Aorta (tissue), 5 donors: ENCODE data around the gene TBXT. TPM values are rescaled to one million over a fixed set of nuclear protein-coding genes. Genes with fewer than 3 reads are reported as not detected.

ENCODE experiments used
- ATAC-seq: fragments of 200-7000 bp; cut with Tn5 transposase; one replicate; pipeline ENCODE4 v1.9.1; 2022; ENCODE audit warnings: moderate library complexity; ENCODE audit not compliant: low FRiP score
- DNase-seq, 2 donors: peaks; one replicate each; pipeline ENCODE4 v3.0.0-alpha.2; 2020
- H3K27ac ChIP-seq, 2 donors: one replicate each; pipeline ENCODE4 v1.5.1; 2013; ENCODE audit warnings: low read length in 2 of 2, mild to moderate bottlenecking in 2 of 2, moderate library complexity in 2 of 2, control low read depth in 1 of 2, inconsistent platforms in 1 of 2, low read depth in 1 of 2
- H3K27me3 ChIP-seq, 2 donors: one replicate each; pipeline ENCODE4 v1.6.1; 2013; ENCODE audit warnings: control low read depth in 1 of 2, low read length in 1 of 2, mild to moderate bottlenecking in 1 of 2, moderate library complexity in 1 of 2; ENCODE audit not compliant: insufficient read depth in 2 of 2, control insufficient read depth in 1 of 2
- H3K36me3 ChIP-seq, 2 donors: one replicate each; pipeline ENCODE4 v1.6.1; 2013; ENCODE audit warnings: control low read depth in 1 of 2, low read length in 1 of 2, mild to moderate bottlenecking in 1 of 2; ENCODE audit not compliant: insufficient read depth in 2 of 2, control insufficient read depth in 1 of 2
- H3K4me1 ChIP-seq, 2 donors: one replicate each; pipeline ENCODE4 v1.6.1; 2013; ENCODE audit warnings: low read length in 2 of 2, control low read depth in 1 of 2, mild to moderate bottlenecking in 1 of 2, moderate library complexity in 1 of 2; ENCODE audit not compliant: insufficient read depth in 2 of 2, control insufficient read depth in 1 of 2
- H3K4me3 ChIP-seq, 2 donors: one replicate each; pipeline ENCODE4 v1.5.1; 2013; ENCODE audit warnings: low read length in 2 of 2, control low read depth in 1 of 2, mild to moderate bottlenecking in 1 of 2
- H3K9me3 ChIP-seq: one replicate; pipeline ENCODE4 v1.6.1; 2013; ENCODE audit warnings: mild to moderate bottlenecking, low read length; ENCODE audit not compliant: control insufficient read depth
- WGBS, 2 donors: extraction: QIAGEN DNeasy Blood & Tissue Kit; methylation state at CpG; one replicate each; pipeline ENCODE4 v1.1.7; 2013; 5-methylcytosine and 5-hydroxymethylcytosine counted together
- intact Hi-C, 2 donors: fragments of 100-400 bp; cut with DNase I; formaldehyde crosslinking; loops; one replicate each; pipeline versions ENCODE4 v1.14.2 to v1.15.0; 2022
- polyA plus RNA-seq, 2 donors: library from polyadenylated mRNA; stranded (reverse); fragments of 200-250 nt; gene quantifications; one replicate each; pipeline ENCODE4 v1.2.3, GENCODE V29; 2013
- total RNA-seq, 2 donors: library from RNA; stranded (reverse); fragmentation: NEBNext Ultra II Directional; extraction: Animal tissue kit (Norgen Biotek cat#: 25700); gene quantifications; one replicate each; pipeline ENCODE4 v1.2.1, GENCODE V29; 2021
- donor health status: healthy with polysubstance abuse.
- donor health status: Bipolar disorder and iron deficiency.
- donor health status: DM: no; HTN: no; CAD: no.
- donor health status: DM: no; HTN: no; CAD: no.
- donor health status: DM: yes; HTN: yes; CAD: no.

The TBXT gene
- total and polyA plus RNA-seq, 4 donors, result not detected

DNA sequence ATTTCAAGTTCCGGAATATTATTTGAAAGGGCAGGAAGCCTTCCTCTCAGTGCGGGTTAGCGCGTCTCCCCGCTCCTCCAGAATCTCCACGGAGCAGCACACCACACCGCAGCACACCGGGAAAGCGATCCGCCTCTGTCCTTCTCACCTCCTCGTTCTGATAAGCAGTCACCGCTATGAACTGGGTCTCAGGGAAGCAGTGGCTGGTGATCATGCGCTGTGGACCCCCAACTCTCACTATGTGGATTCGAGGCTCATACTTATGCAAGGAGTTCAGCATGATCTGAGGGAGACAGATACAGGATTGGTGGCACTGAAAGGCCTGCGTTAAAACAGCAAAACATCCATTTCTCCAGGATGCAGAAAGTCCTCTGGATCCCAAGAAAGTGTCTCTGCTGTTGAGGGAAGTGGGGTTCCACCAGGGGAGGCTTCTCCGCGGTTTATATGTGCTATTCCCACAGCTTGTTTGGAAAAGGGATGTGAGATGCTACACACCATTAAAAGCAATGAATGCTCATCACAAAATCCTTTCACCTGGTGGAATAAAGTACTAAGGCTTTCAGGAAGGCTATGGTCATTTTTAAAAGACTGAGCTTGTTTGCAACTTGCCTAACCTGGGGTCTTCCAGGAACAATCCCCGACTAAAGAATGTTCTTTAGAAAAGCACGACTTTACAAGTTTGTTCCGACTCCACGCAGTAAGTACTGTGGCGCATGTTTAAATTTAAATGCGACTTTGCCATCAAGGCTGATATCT lies 1.9 kb downstream of the TBXT start:
- no peaks in the 10 kb centered on the region for H3K36me3 ChIP-seq
- ATAC-seq, result no peak
- H3K4me1 ChIP-seq, result no peaks in the 10 kb centered on the region
- H3K4me3 ChIP-seq, result no peak overlapping the region
- no peak for DNase-seq
- H3K27ac ChIP-seq, result no peak overlapping the region
- 7% methylated on average over 23 of the region's 23 CpGs for WGBS, 2 donors
- no peaks in the 10 kb centered on the region for H3K27me3 ChIP-seq
- intact Hi-C loops, result no loop called here
- no peaks in the 10 kb centered on the region for H3K9me3 ChIP-seq

DNA sequence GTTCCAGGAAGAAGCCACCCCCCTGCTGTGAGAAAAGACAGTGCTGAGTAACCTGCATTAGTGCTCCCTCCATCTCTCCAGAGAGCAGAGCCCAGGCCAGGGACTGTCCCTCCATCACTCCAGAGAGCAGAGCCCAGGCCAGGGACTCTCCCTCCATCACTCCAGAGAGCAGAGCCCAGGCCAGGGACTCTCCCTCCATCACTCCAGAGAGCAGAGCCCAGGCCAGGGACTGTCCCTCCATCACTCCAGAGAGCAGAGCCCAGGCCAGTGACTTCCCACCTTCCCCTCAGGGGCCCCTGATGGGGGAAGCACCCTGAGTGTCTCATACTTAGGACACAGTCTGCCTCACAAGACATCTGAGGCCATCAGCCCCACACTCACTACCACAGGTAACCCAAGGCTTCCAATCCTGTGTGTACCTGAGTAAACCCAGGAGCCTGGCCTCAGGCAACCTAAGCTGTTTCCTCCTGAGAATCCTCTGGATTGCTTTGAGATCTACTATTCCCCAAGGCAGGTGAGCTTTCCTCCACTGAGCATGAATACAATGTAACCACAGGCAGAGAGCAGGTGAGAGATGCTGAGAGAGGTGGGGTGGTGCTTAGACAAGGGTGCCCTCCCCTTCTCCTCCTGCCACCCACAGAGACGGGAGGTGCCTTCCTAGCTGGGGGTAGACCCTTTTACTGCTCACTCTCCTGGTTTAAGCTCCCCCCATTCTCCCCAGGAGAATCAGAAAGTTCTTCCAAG lies 4.9 kb downstream of the TBXT start:
- intact Hi-C loops, result no loop called here
- Histone ChIP-seq H3K36me3 (no peaks in the 10 kb centered on the region), H3K4me1 (no peaks in the 10 kb centered on the region), H3K27ac (no peak overlapping the region), H3K4me3 (no peak overlapping the region), H3K9me3 (no peaks in the 10 kb centered on the region), H3K27me3 (no peaks in the 10 kb centered on the region)
- DNase-seq, result no peak
- 33 to 67% methylated on average over 1 of the region's 1 CpG for WGBS, 2 donors
- ATAC-seq, result no peak

DNA sequence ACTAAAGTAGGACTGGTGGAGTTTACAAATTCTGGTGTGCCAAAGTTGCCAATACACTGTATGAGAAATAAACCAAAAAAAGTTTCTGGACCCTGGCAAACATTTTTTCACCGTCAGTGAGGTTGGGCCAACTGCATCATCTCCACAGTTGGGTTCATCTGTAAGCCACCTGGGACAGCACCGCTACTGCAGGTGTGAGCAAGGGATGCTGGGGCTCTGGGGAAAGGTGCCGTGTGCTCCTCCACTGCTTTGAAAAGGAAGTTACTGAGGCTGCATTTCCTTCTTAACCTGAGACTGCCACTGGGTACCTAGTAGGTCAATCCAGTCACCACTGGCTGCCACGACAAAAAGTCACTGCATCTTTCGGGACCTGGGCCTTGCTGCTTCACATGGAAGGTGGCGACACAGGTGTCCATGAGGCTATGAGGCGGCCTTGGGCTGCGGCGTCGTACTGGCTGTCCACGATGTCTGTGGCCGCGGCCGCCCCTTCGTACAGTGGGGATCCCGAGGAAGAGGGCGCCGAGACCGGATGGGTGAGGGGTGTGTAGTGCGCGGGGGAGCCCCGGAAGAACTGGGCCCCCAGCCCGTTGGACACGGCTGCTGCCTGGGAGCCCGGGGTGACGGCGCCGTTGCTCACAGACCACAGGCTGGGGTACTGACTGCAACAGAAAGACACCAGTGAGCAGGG lies 9.6 kb downstream of the TBXT start:
- intact Hi-C loops, result no loop called here

DNA sequence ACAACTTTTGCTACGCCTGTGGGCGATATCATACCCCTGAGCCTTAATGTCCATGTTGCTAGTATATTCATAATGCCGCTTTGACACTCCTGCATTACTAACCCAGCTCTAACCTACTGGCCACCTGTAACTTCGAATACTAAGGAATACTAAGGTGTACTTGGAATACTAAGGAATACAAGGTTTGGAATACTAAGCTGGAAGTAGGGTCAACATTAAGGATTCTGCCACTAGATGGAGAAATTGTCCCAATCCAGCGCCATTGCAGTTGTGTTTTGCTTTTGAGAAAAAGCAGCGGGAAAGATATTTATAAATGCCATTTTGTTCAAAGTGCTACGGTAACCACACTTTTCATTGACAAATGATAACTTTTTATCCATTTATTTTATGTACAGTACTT lies 10.7 kb downstream of the TBXT start:
- no peaks in the 10 kb centered on the region for H3K9me3 ChIP-seq
- H3K36me3 ChIP-seq, result no peaks in the 10 kb centered on the region
- ATAC-seq, result no peak
- no peak overlapping the region for H3K4me3 ChIP-seq
- 37 to 44% methylated on average over 7 of the region's 7 CpGs for WGBS, 2 donors
- DNase-seq, result no peak
- no peak overlapping the region for H3K27ac ChIP-seq
- intact Hi-C loops, result no loop called here
- no peaks in the 10 kb centered on the region for H3K4me1 ChIP-seq
- no peaks in the 10 kb centered on the region for H3K27me3 ChIP-seq

More for the DNA sequence above, 9.6 kb downstream of the TBXT start:
- no peaks in the 10 kb centered on the region for H3K4me1 ChIP-seq
- ATAC-seq (no peak), DNase-seq (no peak)
- no peak overlapping the region for H3K27ac ChIP-seq
- WGBS, 2 donors, result 87 to 88% methylated on average over 28 of the region's 28 CpGs
- H3K27me3 ChIP-seq, result no peaks in the 10 kb centered on the region
- H3K36me3 ChIP-seq, result no peaks in the 10 kb centered on the region
- H3K4me3 ChIP-seq, result no peak overlapping the region
- H3K9me3 ChIP-seq, result no peaks in the 10 kb centered on the region

DNA sequence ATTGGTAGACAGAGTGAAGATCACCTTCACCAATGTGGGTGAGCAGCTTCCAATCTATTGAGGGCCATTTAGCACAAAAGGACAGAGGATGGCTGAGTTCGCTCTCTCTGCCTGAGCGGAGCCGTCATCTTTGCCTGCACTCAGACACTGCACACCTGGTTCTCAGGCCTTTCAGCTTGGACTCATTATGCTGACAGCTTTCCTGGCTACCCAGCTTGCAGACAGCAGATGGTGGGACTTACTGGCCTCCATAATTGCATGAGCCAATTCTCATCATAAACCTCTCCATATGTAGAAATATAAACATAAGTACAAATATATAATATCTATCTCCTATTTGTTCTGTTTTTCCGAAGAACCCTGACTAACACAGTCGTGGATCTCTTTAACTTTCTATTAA lies 13.7 kb downstream of the TBXT start:
- WGBS, 2 donors, result 81 to 88% methylated on average over 5 of the region's 5 CpGs
- H3K4me1 ChIP-seq, result no peaks in the 10 kb centered on the region
- H3K27ac ChIP-seq, result no peak overlapping the region
- H3K36me3 ChIP-seq, result no peaks in the 10 kb centered on the region
- intact Hi-C loops, result no loop called here
- ATAC-seq (no peak), DNase-seq (no peak)
- H3K27me3 ChIP-seq, result no peaks in the 10 kb centered on the region
- H3K4me3 ChIP-seq, result no peak overlapping the region
- H3K9me3 ChIP-seq, result peaks cover 4% of the 10 kb centered on the region

DNA sequence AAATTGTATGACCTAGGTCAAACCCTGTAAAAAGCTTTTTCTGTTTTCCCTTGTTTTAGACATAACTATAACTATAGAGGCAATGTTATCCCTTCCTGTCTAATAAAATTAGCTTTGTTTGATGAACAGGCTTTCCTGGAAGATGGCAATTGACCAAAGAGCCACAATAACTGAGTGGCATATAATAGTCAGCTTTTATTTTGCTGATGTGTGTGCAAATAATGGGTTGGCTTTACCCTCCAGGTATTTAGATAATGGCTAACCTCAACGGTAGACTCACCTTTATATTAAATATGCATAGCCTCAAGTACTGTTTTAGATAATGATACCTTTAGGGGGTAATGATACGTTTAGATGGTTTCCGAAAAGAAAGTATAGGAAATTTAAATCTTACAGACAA lies 15.0 kb downstream of the TBXT start:
- Histone ChIP-seq H3K27me3 (no peaks in the 10 kb centered on the region), H3K4me1 (no peaks in the 10 kb centered on the region), H3K27ac (no peak overlapping the region), H3K36me3 (no peaks in the 10 kb centered on the region), H3K9me3 (peaks cover 8% of the 10 kb centered on the region), H3K4me3 (no peak overlapping the region)
- ATAC-seq (no peak), DNase-seq (no peak)
- 85 to 88% methylated on average over 3 of the region's 3 CpGs for WGBS, 2 donors
- intact Hi-C loops, result no loop called here

DNA sequence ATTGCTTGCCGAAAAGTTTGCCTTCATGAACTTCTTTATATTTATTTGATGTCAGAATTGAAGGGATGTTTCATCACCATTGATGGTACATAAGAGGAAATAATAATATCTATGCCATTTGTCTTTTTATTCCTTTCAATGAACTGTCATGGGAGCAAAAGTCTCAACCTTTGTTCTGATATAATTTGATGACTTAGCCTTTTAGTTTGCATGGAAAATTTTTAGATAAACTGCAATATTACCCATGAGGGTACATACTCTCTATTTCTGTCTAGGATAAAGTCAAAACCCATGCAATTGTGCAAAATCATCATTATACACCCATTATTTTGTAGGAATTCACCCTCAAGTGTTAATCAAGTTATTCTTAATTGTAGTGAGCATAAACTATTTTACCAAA lies 15.9 kb downstream of the TBXT start:
- peaks cover 8% of the 10 kb centered on the region for H3K9me3 ChIP-seq
- no peaks in the 10 kb centered on the region for H3K4me1 ChIP-seq
- H3K27me3 ChIP-seq, result no peaks in the 10 kb centered on the region
- no peaks in the 10 kb centered on the region for H3K36me3 ChIP-seq
- DNase-seq, result no peak
- no peak overlapping the region for H3K4me3 ChIP-seq
- H3K27ac ChIP-seq, result no peak overlapping the region
- WGBS, 2 donors, result 31 to 49% methylated on average over 1 of the region's 1 CpG
- intact Hi-C loops, result no loop called here
- ATAC-seq, result no peak

DNA sequence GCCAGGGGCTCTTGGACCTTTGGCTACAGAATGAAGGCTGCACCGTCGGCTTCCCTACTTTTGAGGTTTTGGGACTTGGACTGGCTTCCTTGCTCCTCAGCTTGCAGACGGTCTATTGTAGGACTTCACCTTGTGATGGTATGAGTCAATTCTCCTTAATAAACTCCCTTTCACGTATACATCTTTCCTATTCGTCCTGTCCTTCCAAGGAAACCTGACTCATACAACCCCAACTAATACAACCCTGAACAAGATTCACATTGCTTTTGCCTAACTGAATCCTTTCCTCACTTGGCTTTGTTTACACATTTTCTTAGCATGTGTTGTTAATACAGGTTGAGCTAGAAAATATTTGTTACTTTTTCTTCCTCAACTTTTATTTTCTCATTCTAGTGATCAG lies 21.9 kb downstream of the TBXT start:
- DNase-seq, result no peak
- no peak overlapping the region for H3K27ac ChIP-seq
- no peaks in the 10 kb centered on the region for H3K27me3 ChIP-seq
- no peaks in the 10 kb centered on the region for H3K36me3 ChIP-seq
- ATAC-seq, result no peak
- H3K4me3 ChIP-seq, result no peak overlapping the region
- no peaks in the 10 kb centered on the region for H3K4me1 ChIP-seq
- intact Hi-C loops, result no loop called here
- H3K9me3 ChIP-seq, result peaks cover 8% of the 10 kb centered on the region
- WGBS, 2 donors, result 81 to 82% methylated on average over 5 of the region's 5 CpGs
